ENCODE data around the gene ZNF205.

DNA sequence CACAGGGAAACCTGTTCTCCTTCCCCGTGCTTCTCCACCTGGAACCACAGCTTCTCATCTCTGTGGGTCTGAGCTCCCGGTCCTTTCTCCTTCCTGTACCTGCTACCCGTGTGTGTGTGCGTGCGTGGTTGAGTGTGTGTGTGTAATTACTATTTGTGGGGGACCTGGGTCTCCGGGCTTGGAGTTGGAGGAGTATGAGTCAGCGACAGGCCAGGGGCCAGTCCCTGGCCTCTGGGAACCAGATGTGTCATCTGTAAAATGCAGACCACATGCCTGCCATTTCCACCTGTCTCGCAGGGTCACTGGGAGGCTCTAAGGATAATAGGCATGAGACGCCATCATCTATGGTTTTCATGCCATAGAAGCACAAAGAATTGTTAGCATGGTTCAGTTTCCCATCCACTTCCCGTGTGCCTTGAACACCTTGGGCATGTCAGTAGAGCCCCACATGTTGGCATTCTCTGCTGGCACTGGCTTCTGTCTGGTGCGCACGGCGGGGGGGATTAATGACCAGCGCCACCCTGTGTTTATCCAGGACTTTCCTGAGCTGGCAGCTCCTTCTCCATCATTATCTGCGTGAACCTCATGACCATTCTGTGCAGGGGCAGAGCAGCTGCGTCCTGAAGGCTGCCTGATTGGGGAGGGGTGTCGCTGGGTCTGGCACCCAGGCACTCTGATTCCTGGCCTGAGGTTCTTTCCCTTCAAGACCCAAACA lies 1.5 kb downstream of the ZNF205 start:
- TF ChIP-seq, protein P1, sequence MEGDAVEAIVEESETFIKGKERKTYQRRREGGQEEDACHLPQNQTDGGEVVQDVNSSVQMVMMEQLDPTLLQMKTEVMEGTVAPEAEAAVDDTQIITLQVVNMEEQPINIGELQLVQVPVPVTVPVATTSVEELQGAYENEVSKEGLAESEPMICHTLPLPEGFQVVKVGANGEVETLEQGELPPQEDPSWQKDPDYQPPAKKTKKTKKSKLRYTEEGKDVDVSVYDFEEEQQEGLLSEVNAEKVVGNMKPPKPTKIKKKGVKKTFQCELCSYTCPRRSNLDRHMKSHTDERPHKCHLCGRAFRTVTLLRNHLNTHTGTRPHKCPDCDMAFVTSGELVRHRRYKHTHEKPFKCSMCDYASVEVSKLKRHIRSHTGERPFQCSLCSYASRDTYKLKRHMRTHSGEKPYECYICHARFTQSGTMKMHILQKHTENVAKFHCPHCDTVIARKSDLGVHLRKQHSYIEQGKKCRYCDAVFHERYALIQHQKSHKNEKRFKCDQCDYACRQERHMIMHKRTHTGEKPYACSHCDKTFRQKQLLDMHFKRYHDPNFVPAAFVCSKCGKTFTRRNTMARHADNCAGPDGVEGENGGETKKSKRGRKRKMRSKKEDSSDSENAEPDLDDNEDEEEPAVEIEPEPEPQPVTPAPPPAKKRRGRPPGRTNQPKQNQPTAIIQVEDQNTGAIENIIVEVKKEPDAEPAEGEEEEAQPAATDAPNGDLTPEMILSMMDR (IDR thresholded peaks at IDR 0.05) = no peak
- no peak for TF ChIP-seq GATA2 (CRISPR knock-in tag; IDR thresholded peaks at IDR 0.05)
- no peak for TF ChIP-seq GABPA (IDR thresholded peaks at IDR 0.05; ENCODE audit: low read depth)
- TF ChIP-seq SIN3A (IDR thresholded peaks at IDR 0.05; ENCODE audit: borderline replicate concordance, low read depth, low read length) = no peak
- no peak for TF ChIP-seq EZH2phosphoT487 (IDR thresholded peaks at IDR 0.05; ENCODE audit: borderline replicate concordance, low read depth)
- TF ChIP-seq NRF1 (IDR thresholded peaks at IDR 0.05; ENCODE audit: low read depth, low read length) = no peak
- TF ChIP-seq CHD2 (IDR thresholded peaks at IDR 0.05; ENCODE audit: low read length, partially characterized antibody) = no peak
- TF ChIP-seq EP300 (IDR thresholded peaks at IDR 0.05; ENCODE audit: borderline replicate concordance in 1 of 2, low read depth in 1 of 2, low read length in 1 of 2) = no peak
- TF ChIP-seq RCOR1 (IDR thresholded peaks at IDR 0.05; ENCODE audit: low read length) = no peak

Data from SK-N-SH (cell line).